Right ventricle myocardium superior (tissue), 1 donor: ENCODE results near the gene THEM4. TPM values are rescaled to one million over a fixed set of nuclear protein-coding genes. Genes with fewer than 3 reads are reported as not detected.

Source experiments
- ATAC-seq: fragments of 200-7000 bp; cut with Tn5 transposase; one replicate; pipeline ENCODE4 v1.9.1; 2020; ENCODE audit warnings: mild to moderate bottlenecking; ENCODE audit not compliant: poor library complexity
- DNase-seq: peaks from one replicate; pipeline ENCODE4 v3.0.0-alpha.2; 2020
- intact Hi-C: fragments of 100-400 bp; cut with DNase I; formaldehyde crosslinking; loops from one replicate; pipeline ENCODE4 v1.11.2; 2022
- total RNA-seq: library from RNA; stranded (reverse); fragmentation: NEBNext Ultra II Directional; extraction: Animal tissue kit (Norgen Biotek cat#: 25700); gene quantifications from one replicate; pipeline ENCODE4 v1.2.1, GENCODE V29; 2021
- donor health status: DM: no; HTN: yes; CAD: no; lungs with severe emphysema.

THEM4 gene
- total RNA-seq, 1 donor from 2014 or later = 17.0 TPM

DNA sequence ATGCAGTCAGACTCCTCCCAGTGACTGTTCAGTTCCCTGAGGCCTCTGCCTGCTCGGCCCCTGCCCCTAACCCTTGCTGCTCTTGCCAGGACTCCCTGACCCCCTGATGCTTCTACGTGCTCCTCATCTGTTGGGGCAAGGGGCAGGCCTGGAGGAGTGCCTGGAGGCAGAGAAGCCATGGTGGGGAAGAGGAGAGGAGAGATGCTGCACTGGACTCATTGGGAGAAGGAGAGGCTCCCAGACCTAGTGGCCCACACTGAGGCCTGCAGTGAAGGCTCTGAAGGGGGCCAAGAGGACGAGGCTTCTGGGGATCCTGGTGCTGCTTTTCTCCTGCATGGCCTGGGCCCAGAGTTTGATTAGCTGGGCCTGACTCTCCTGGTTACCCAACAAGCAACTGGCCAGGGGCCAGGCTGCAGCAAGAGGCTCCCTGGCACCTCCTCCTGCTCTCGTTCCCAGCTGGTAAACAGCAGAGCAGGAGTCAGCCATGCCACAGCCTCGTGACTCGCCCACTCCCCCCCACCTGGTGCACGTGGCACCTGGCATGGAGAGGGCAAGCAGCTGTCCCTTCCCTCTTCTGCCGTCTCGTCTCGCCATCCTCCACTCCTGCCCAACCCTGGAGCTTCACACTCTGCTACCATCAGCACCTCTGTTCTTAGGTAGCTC lies 76.9 kb downstream of the THEM4 start:
- peak; percentile 89 for DNase-seq
- intact Hi-C loops = loop anchor here (10.0 kb wide), 1 partner anchor 68 kb away; the partner anchor contains the start of gene MRPL9
- ATAC-seq = peak; percentile 90

DNA sequence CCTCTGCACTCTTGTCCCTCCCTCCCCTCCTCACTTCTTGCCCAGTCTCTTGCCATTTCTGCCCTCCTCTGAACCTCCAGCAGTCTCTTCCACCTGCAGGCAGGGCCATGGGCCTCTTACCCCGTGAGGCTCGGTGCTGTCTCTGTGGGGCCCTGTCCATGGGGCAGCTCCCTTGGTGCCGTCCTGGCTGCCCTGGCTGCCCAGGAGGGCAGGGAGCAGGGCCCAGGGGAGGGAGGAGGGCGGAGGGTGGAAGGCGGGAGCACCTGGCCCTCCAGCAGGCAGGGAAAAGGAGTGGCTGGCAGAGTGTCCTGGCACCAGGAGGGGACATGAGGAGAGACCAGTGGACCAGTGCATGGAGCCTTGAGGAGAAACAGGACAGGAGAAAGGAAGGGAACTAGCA lies 77.7 kb downstream of the THEM4 start, which contains the start of gene RORC:
TSS of gene RORC (minus strand) at position 198 of the 400 bp plus-strand sequence. CDS start at position 160, 38 bp downstream.
- intact Hi-C loops = loop anchor here (10.0 kb wide), 1 partner anchor 67 kb away; the partner anchor contains the start of gene MRPL9
- DNase-seq = peak; percentile 70
- ATAC-seq = peak; percentile 89

DNA sequence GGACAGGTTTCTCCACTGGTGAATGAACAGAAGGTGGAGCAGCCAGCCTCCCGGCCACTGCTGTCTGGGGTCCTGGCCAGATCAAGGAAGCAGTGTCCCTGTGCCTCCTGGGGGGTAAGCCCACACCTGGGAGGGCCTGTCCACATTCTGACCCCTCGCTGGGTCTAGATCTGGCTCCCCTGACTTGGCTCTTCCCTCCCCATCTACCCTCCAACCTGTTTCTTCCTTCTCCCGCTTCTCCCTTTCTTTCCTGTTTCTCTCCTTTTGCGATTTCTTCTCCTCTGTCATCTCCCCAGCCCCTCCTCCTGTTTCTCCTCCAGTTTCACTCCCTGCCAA lies 78.1 kb downstream of the THEM4 start:
- intact Hi-C loops = loop anchor here (10.0 kb wide), 1 partner anchor 66 kb away; the partner anchor contains the start of gene MRPL9
- DNase-seq = no peak
- no peak for ATAC-seq

DNA sequence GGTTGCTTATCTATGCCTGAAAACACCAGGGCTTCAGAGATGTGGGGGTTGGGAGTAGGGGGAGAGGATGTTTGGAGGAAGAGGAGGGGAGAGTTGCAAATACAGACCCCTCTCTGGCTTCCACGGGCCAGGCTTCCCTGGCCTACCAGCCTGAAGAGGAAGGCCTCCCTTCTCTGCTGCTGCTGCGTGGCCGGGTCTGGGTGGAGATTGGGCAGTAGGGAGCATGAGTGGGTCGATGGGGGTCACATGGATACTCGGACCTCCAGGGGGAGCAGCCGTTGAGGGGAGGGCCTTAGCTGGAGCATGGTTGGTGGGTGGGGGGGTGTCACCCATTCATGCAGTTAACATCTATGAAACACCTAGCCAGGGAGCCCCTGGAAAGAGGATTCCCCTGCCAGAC lies 79.3 kb downstream of the THEM4 start:
- intact Hi-C loops = loop anchor here (10.0 kb wide), 1 partner anchor 65 kb away; the partner anchor contains the start of gene MRPL9
- DNase-seq (no peak), ATAC-seq (no peak)

DNA sequence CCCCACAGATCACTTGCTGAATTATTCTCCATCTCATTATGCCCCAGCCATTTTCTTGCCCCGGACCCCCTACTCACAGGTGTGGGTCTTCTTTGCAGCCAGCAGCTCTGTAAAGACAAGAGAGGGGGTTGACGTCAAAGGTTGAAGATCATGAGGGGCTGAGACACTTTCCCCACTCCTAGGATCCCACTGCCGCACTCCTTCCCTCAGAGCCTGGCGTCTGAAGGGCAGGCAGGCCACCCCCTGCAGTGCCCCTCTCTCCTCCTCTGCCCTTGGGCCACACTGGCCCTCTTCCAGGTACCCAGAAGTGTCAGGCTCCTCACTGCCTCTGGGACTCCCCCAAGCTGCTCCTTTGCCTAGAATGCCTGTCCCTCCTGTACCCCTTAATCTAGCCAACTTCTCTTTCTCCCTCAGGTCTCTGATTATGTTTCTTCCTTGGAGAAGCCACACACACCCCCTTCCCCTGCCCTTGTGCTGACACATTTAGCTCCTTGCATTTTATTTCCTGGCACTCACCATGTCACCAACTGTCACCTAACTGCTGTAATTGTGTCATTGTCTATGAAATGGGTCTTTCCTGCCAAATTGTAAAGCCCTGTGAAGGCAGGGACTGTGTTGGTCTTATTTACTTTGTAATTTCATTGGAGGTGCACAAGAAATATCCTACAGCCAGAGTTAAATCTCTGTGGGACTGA lies 79.8 kb downstream of the THEM4 start:
- no peak for DNase-seq
- intact Hi-C loops = loop anchor here (10.0 kb wide), 1 partner anchor 65 kb away; the partner anchor contains the start of gene MRPL9

DNA sequence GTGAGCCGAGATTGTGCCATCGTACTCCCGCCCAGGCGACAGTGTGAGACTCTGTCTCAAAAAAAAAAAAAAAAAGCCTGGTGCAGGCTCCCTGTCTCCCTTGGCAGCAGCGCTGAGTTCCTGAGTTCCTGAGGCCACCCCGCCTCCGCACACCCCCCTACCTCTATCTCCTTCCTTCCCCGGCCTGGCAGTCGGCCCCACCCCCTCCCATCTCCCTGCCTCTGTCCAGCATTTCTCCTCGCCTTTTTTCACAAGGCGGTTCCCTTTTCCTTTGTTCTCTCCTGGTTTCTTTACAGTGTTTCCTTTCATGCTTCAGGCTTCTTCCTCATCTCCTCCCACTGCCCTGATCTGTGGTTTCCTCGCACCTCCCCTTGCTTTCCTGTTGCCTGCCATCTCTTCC lies 80.4 kb downstream of the THEM4 start:
- ATAC-seq = no peak
- intact Hi-C loops = no loop called here
- peak; percentile 69 for DNase-seq

More for the DNA sequence above, 79.8 kb downstream of the THEM4 start:
- ATAC-seq = no peak

DNA sequence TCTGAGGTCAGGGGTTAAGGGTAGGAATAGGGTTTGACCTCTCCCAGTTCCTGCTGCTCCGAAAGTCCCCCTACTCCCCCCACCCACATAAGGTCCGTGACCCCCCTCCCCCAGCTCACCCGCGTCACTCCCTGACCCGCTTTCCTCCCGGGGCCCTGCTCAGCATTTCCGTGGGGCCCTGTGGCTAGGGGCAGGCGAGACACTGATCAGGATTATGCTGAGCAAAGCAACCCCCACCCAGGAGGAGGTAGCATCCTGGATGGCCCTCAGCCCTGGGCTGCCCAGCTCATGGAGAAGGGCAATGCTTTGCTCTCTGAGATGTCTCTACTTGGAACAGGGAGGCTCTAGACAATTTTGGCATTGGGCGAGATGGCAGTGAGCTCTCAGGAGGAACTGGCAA lies 81.5 kb downstream of the THEM4 start:
- DNase-seq (no peak), ATAC-seq (no peak)
- intact Hi-C loops = no loop called here

DNA sequence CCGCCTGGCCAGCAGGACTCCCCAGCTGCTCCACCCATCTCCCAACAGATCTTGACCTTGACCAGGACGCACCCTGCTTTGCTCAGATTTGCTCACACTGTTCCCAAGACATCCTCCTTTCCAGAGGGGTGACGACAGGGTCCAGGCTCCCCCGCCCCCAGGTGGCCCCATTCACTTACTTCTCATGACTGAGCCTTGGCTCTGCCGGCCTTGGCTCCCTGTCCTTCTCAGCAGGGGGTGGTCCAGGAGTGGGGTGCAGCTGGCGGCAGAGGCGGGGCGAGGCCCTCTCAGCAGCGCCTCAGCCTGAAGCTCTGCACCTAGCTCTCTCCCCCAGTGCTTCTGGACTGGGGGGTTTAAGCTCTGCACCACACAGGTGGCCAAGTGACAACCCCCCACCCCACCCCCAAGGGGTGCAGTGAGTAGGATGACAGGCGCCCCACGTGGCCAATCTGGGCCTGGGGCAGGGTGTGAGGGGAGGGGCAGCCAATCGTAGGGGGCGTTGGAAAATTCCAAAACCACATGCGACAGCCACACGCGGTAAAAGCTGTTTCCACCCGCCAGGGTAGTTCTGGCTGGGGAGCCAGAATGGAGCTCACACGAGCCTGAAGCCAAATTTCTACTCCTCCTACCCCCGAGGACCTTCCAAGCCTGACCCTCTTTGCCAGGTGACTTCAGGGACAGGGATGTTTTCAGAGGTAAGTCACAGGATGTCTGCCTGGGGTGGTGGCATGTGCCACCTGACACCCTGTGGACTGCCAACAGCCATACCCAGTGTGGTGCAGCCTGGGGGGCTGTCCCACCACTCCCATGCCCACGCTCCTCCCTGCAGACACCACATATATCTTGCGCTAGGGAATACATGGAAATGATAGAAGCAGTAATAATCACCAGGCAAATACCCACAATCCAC lies 83.3 kb downstream of the THEM4 start:
- ATAC-seq (peak; percentile 25), DNase-seq (no peak)
- intact Hi-C loops = no loop called here

DNA sequence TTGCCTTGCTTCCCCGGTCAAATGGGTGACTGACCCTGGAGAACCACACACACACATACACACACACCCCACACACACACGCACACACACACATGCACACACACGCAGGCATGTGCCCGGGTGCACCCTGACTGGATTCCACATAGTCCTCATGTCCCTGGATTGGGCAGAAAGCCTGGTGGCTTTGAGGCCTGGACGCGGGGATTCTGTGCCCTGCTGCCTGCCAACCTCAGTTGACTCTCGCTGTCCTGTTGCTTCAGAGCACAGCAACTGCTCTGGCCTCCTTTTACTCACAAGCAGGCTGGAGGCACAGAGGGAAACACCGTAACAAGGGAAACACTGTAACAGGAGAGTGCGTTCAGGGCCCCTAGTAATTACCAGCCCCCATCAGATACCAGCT lies 84.1 kb downstream of the THEM4 start:
- ATAC-seq (no peak), DNase-seq (no peak)
- intact Hi-C loops = no loop called here

Other genes starting within 250 kb of the THEM4 start
- not detected for gene CELF3, start 192.7 kb downstream of the THEM4 start, total RNA-seq
- gene RIIAD1, start 188.0 kb downstream of the THEM4 start, total RNA-seq = 8.3 TPM
- gene MRPL9, start 146.0 kb downstream of the THEM4 start, total RNA-seq = 45.0 TPM
- 4.5 TPM for gene TDRKH, start 119.0 kb downstream of the THEM4 start, total RNA-seq
- gene LINGO4, start 104.1 kb downstream of the THEM4 start, total RNA-seq = 0.78 TPM
- gene RORC, start 77.7 kb downstream of the THEM4 start, total RNA-seq = 15.4 TPM
- gene C2CD4D, start 69.7 kb downstream of the THEM4 start, total RNA-seq = not detected
- gene THEM5, start 55.8 kb downstream of the THEM4 start, total RNA-seq = not detected
- gene S100A10, start 84.3 kb upstream of the THEM4 start, total RNA-seq = 230 TPM
- gene S100A11, start 127.5 kb upstream of the THEM4 start, total RNA-seq = 64.5 TPM
- not detected for gene TCHHL1, start 179.6 kb upstream of the THEM4 start, total RNA-seq
- not detected for gene TCHH, start 205.9 kb upstream of the THEM4 start, total RNA-seq
- gene RPTN, start 249.7 kb upstream of the THEM4 start, total RNA-seq = not detected